ENCODE data around the gene SUMF2.
"Not testable (repeated sequence)": the region's sequence is repeated elsewhere in the genome, so short reads cannot be mapped to it uniquely, and the experiment has no call there.

The SUMF2 gene

DNA sequence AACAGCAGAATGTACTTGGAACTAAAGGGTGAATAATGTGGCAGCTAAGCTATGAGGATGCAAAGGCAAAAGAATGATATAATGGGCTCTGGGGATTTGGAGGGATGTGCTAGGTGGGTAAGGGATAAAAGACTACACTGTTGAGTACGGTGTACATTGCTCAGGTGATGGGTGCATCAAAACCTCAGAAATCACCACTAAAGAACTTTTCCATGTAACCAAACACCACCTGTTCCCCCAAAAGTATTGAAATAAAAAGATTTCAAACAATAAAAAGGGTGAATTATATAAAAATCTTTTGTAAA, 43.8 kb downstream of the SUMF2 start:
- no peak for DNase-seq

DNA sequence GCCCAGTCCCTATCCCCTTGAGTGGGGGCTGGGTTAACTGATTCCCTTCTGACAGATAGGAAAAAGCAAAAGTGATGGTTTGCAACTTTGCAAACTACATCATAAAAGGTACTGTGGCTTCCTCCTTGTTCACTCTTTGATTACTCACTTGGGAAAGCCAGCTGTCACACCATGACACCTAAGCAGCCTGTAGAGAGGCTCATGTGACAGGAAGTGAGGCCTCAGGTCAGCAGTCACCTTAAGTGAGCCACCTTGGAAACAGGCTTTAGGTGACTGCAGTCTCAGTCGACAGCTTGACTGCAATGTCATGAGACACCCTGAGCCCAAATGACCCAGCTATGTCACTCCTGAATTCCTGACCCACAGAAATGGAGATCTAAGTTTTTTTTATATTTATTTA, 46.5 kb downstream of the SUMF2 start:
- no peak for DNase-seq

DNA sequence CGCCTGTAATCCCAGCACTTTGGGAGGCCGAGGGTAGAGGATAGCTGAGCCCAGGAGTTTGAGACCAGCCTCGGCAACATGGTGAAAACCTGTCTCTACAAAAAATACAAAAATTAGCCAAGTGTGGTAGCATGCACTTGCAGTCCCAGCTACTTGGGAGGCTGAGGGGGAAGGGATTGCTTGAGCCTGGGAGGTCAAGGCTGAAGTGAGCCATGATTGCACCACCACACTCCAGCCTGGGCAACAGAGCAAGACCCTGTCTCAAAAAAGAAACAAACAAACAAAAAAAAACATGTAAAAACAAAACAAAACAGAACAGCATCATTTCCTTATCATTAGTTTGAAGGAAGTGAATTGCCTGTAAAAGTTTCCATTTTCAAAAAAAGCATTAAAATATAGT, 48.2 kb downstream of the SUMF2 start:
- DNase-seq = not testable (repeated sequence)

DNA sequence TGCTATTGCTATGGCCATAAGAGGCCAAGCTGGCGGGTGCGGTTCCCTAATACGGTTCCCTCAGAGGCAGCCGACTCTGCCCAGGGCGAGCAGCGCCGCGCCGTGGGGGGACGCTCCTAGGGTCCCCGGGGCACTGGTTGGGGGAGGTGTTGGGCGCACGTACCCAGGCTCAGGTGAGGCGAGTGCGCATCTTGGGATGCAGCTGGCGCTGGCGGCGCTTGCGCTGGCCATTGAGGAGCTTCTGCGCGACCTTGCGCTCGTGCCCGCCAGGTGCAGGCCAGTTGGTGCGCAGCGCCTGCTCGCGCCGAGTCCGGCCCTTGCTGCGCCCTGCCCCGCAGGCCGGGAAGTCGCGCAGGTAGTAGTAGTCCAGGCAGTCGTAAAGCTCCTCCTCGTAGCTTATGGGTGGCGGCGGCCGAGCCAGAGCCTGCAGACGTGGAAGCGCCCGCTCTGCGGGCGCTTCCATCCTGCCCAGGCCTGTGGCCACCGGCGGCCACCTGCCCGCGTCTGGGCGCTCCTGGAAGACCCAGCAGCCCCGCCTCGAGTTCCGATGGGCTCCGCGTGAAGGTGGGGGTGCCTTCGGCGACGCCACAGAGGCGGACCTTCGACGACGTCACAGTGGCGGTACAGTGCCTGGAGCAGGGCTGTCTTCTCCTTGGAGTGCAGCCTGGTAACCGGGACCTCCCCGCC, 51.9 kb downstream of the SUMF2 start, which contains the start of gene NUPR2:
NUPR2 (minus strand) TSS at position 566 of the 687 bp plus-strand sequence; CDS start at position 463, 103 bp downstream.
- no peak for DNase-seq

DNA sequence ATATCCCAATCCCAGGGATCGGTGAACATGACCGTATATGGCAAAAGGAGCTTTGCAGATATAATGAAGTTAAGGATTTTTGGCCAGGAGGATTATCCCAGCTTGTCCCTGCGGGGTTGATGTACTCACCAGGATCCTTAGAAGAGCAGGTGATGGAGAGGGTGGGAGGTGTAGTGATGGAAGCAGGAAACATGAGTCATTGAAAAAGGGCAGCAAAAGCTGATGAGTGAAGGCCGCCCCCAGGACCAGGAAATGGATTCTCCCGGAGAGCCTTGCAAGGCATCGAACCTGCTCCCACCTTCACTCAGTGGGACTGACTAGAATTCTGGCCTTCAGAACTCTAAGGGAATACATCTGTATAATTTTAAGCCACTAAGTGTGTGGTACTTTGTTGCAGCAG, 57.4 kb downstream of the SUMF2 start:
- no peak for DNase-seq

DNA sequence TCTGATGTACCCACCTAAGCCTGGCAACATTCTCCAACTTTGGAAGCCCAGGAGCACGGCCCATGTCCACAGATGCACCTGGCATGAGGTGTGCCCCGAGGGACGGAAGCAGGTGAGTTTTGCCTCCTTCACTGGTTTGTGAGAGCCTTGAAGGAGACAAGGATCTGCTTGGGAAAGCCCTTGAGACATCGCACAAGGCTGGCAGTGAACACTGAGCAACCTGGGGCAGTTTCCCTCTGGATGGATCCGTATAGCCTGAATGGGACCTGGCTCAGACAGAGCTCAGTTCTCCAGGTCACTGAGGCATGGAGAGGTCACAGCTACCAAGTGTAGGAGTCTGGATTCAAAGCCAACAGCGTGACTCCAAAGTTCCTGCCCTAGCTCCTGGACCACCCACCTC, 60.9 kb downstream of the SUMF2 start:
- no peak for DNase-seq

DNA sequence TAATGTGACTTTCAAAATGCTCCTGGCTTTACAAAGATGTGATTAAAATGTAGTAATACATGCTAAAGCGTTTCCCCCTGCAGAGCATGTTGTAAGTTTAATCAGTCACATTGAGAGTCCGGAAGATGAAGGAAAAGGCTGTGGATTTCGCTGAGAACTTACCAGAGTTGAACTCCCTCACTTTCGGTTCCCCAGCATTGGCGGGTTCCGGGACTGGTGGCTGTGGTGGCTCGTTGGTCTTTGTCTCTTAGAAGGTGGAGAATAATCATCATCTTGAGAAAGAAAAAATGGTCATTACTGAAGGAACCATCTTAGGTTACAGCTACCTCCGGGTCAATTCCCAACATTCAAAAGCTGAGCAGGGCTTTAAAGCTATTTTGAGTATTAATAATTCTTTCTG, 61.7 kb downstream of the SUMF2 start:
- no peak for DNase-seq

DNA sequence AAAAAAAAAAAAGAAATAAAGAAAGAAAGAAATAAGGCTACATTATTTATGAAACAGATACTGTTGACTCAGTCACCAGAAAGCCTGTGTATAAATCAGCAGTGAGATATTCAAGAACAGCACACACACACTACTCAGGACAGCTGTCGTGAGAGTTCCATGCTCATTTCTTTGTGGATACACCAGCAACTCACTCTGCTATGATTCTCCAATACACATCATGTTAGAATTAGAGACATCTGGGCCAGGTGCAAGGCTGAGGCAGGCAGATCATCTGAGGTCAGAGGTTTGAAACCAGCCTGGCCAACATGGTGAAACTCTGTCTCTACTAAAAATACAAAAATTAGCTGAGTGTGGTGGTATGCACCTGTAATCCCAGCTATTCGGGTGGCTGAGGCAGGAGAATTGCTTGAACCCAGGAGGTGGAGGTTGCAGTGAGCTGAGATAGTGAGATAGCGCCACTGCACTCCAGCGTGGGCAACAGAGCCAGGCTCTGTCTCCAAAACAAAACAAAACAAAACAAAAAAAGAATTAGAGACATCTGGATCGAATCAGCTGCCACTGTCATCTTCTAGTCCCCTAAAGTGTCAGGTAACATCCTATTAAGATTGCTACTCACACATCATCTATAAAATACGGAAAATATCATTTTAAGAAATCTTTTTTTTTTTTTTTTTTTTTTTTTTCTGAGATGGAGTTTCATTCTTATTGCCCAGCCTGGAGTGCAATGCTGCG, 63.3 kb downstream of the SUMF2 start:
- DNase-seq = no peak
